H9 (cell line): Measurements from ENCODE around the gene LRSAM1. TPM values are rescaled to one million over a fixed set of nuclear protein-coding genes. Genes with fewer than 3 reads are reported as not detected.

Experiments used
- DNase-seq: peaks from one replicate; pipeline ENCODE4 v3.0.0-alpha.2; 2017
- H2AFZ ChIP-seq: one replicate; pipeline ENCODE4 v1.6.1; 2013; ENCODE audit warnings: mild to moderate bottlenecking, low read length, control low read depth, moderate library complexity
- H2AK5ac ChIP-seq: 2 replicates; pipeline ENCODE4 v1.6.1; 2013; ENCODE audit warnings: low read length, control low read depth, mixed read lengths; ENCODE audit not compliant: insufficient read length
- H2BK120ac ChIP-seq: one replicate; pipeline ENCODE4 v1.6.1; 2013; ENCODE audit warnings: low read depth, mild to moderate bottlenecking, low read length, control low read depth, inconsistent platforms; ENCODE audit not compliant: poor library complexity, severe bottlenecking
- H2BK12ac ChIP-seq: 2 replicates; pipeline ENCODE4 v1.6.1; 2013; ENCODE audit warnings: low read length, control low read depth, mixed read lengths, low read depth; ENCODE audit not compliant: insufficient read length
- H2BK15ac ChIP-seq: 2 replicates; pipeline ENCODE4 v1.6.1; 2013; ENCODE audit warnings: low read depth, low read length, control low read depth
- H2BK20ac ChIP-seq: one replicate; pipeline ENCODE4 v1.6.1; 2013; ENCODE audit warnings: low read depth, mild to moderate bottlenecking, low read length, control low read depth, inconsistent platforms; ENCODE audit not compliant: poor library complexity, severe bottlenecking
- H2BK5ac ChIP-seq: 2 replicates; pipeline ENCODE4 v1.6.1; 2013; ENCODE audit warnings: low read length, control low read depth, mixed read lengths; ENCODE audit not compliant: insufficient read length
- H3K14ac ChIP-seq: 2 replicates; pipeline ENCODE4 v1.6.1; 2013; ENCODE audit warnings: low read length, control low read depth; ENCODE audit not compliant: insufficient read depth
- H3K18ac ChIP-seq: 2 replicates; pipeline ENCODE4 v1.6.1; 2013; ENCODE audit warnings: low read depth, mild to moderate bottlenecking, mixed read lengths, low read length, control low read depth; ENCODE audit not compliant: insufficient read length
- H3K23ac ChIP-seq: 2 replicates; pipeline ENCODE4 v1.6.1; 2013; ENCODE audit warnings: low read length, control low read depth, mixed read lengths, low read depth; ENCODE audit not compliant: insufficient read length
- H3K23me2 ChIP-seq: 2 replicates; pipeline ENCODE4 v1.6.1; 2013; ENCODE audit warnings: low read depth, mild to moderate bottlenecking, mixed read lengths, low read length, control low read depth; ENCODE audit not compliant: insufficient read length, poor library complexity, severe bottlenecking
- H3K27ac ChIP-seq: 2 replicates; pipeline ENCODE4 v1.5.1; 2013; ENCODE audit warnings: low read length, control low read depth, mixed read lengths, low read depth; ENCODE audit not compliant: insufficient read length
- H3K27me3 ChIP-seq: 2 replicates; pipeline ENCODE4 v1.6.1; 2013; ENCODE audit warnings: low read length, control low read depth, inconsistent platforms; ENCODE audit not compliant: insufficient read depth
- H3K4ac ChIP-seq: 2 replicates; pipeline ENCODE4 v1.6.1; 2013; ENCODE audit warnings: low read depth, mild to moderate bottlenecking, control low read depth, inconsistent platforms, low read length, moderate library complexity
- H3K4me1 ChIP-seq: 2 replicates; pipeline ENCODE4 v1.6.1; 2013; ENCODE audit warnings: low read length, control low read depth, inconsistent platforms; ENCODE audit not compliant: insufficient read depth
- H3K4me2 ChIP-seq: 2 replicates; pipeline ENCODE4 v1.6.1; 2013; ENCODE audit warnings: low read length, control low read depth, mixed read lengths; ENCODE audit not compliant: insufficient read length, insufficient read depth
- H3K56ac ChIP-seq: 2 replicates; pipeline ENCODE4 v1.6.1; 2013; ENCODE audit warnings: low read depth, mild to moderate bottlenecking, mixed read lengths, low read length, control low read depth; ENCODE audit not compliant: insufficient read length
- H3K79me1 ChIP-seq: 2 replicates; pipeline ENCODE4 v1.6.1; 2013; ENCODE audit warnings: low read depth, mild to moderate bottlenecking, moderate library complexity, low read length, control low read depth, inconsistent platforms; ENCODE audit not compliant: insufficient read depth, poor library complexity, severe bottlenecking
- H3K79me2 ChIP-seq: 2 replicates; pipeline ENCODE4 v1.6.1; 2013; ENCODE audit warnings: low read length, control low read depth, inconsistent platforms; ENCODE audit not compliant: insufficient read depth
- H3K9ac ChIP-seq: 2 replicates; pipeline ENCODE4 v1.6.1; 2013; ENCODE audit warnings: low read length, control low read depth, mixed read lengths; ENCODE audit not compliant: insufficient read length; ENCODE audit errors: extremely low read depth
- H3K9me3 ChIP-seq: one replicate; pipeline ENCODE4 v1.6.1; 2013; ENCODE audit warnings: low read depth, low read length, inconsistent platforms; ENCODE audit not compliant: control insufficient read depth
- H3T11ph ChIP-seq: one replicate; pipeline ENCODE4 v1.6.1; 2013; ENCODE audit warnings: mild to moderate bottlenecking, low read length, control low read depth, inconsistent platforms
- H4K20me1 ChIP-seq: one replicate; pipeline ENCODE4 v1.6.1; 2013; ENCODE audit not compliant: control insufficient read depth, insufficient read length, insufficient read depth
- H4K5ac ChIP-seq: 2 replicates; pipeline ENCODE4 v1.6.1; 2013; ENCODE audit warnings: low read depth, mild to moderate bottlenecking, mixed read lengths, low read length, control low read depth; ENCODE audit not compliant: insufficient read length
- H4K8ac ChIP-seq: replicated peaks from 2 replicates; pipeline ENCODE4 v1.6.1; 2013; ENCODE audit warnings: low read length, control low read depth, mixed read lengths, low read depth; ENCODE audit not compliant: insufficient read length
- H4K91ac ChIP-seq: 2 replicates; pipeline ENCODE4 v1.6.1; 2013; ENCODE audit warnings: low read depth, mild to moderate bottlenecking, moderate library complexity, mixed read lengths, low read length, control low read depth; ENCODE audit not compliant: insufficient read length
- H3K27ac Mint-ChIP-seq, 3 experiments: 2 replicates in 2 of 3; 3 replicates in 1 of 3; pipeline ENCODE4 v1.8.0; 2020 to 2021; ENCODE audit warnings: mixed read lengths in 3 of 3, mild to moderate bottlenecking in 1 of 3, moderate library complexity in 1 of 3
- H3K27me3 Mint-ChIP-seq: 2 replicates; pipeline ENCODE4 v1.8.0; 2021; ENCODE audit warnings: low read depth, mild to moderate bottlenecking, moderate library complexity, mixed read lengths
- H3K36me3 Mint-ChIP-seq, 3 experiments: 2 replicates in 2 of 3; 3 replicates in 1 of 3; pipeline ENCODE4 v1.8.0; 2020 to 2021; ENCODE audit warnings: low read depth in 3 of 3, mixed read lengths in 3 of 3; ENCODE audit not compliant: insufficient read depth in 1 of 3
- H3K4me1 Mint-ChIP-seq, 2 experiments: 2 replicates each; pipeline ENCODE4 v1.8.0; 2020; ENCODE audit warnings: mixed read lengths in 2 of 2
- H3K4me3 Mint-ChIP-seq, 2 experiments: 2 replicates in 1 of 2; 3 replicates in 1 of 2; pipeline ENCODE4 v1.8.0; 2020 to 2021; ENCODE audit warnings: mild to moderate bottlenecking in 2 of 2, mixed read lengths in 2 of 2, moderate library complexity in 1 of 2
- H3K9me3 Mint-ChIP-seq, 2 experiments: 2 replicates in 1 of 2; 3 replicates in 1 of 2; pipeline ENCODE4 v1.8.0; 2020; ENCODE audit warnings: mild to moderate bottlenecking in 2 of 2, mixed read lengths in 2 of 2, moderate library complexity in 1 of 2
- CTCF ChIP-seq: fragments of 200-600 bp; sonication (generic); conservative IDR thresholded peaks from 3 replicates; pipeline ENCODE4 v1.8.0; 2021; ENCODE audit warnings: antibody characterized with exemption, mild to moderate bottlenecking
- WGBS: extraction: QIAGEN DNeasy Blood & Tissue Kit; methylation state at CpG from one replicate; pipeline ENCODE4 v1.1.7; 2013; ENCODE audit warnings: missing lambda C conversion rate, low lambda C conversion rate, mixed read lengths; ENCODE audit not compliant: insufficient read length; ENCODE audit errors: extremely low coverage; 5-methylcytosine and 5-hydroxymethylcytosine counted together
- total RNA-seq: library from RNA; stranded (reverse); gene quantifications from 2 replicates; pipeline ENCODE4 v1.2.1, GENCODE V29; 2021

Gene LRSAM1
- total RNA-seq, 1 experiment from 2014 or later = 16.2 TPM

- H3K4me1 ChIP-seq = no peaks in the 10 kb centered on the region; the same call in 1 of the 2 replicates
- no peak overlapping the region for H3K23ac ChIP-seq
- no peak overlapping the region for H4K5ac ChIP-seq
- Mint-ChIP-seq H3K4me3 (no peak overlapping the region), H3K27me3 (no peaks in the 10 kb centered on the region), H3K9me3 (no peaks in the 10 kb centered on the region), H3K27ac (peak overlapping the region in 2 of 3 experiments; percentile 46 to 90; a peak in 2 of 7 replicates), H3K4me1 (peaks cover 27 to 28% of the 10 kb centered on the region in 2 experiments), H3K36me3 (peaks cover 0 to 7% (median 0%) of the 10 kb centered on the region in 3 experiments; a peak in 2 of 7 replicates)
- no peak overlapping the region for H3K9ac ChIP-seq
- H2BK15ac ChIP-seq = no peak overlapping the region
- H3K79me1 ChIP-seq = peaks cover 2% of the 10 kb centered on the region
- no peak overlapping the region for H2AFZ ChIP-seq
- H3K9me3 ChIP-seq = no peaks in the 10 kb centered on the region
- no peak overlapping the region for H2BK20ac ChIP-seq
- H2AK5ac ChIP-seq = no peak overlapping the region
- H2BK12ac ChIP-seq = no peak overlapping the region
- H3K23me2 ChIP-seq = no peaks in the 10 kb centered on the region
- no peaks in the 10 kb centered on the region for H3K27me3 ChIP-seq
- H3K79me2 ChIP-seq = peaks cover 5% of the 10 kb centered on the region; the same call in 1 of the 2 replicates
- H4K20me1 ChIP-seq = no peaks in the 10 kb centered on the region
- H3K14ac ChIP-seq = no peak overlapping the region
- H3T11ph ChIP-seq = no peak overlapping the region
- H3K18ac ChIP-seq = no peak overlapping the region
- no peak for DNase-seq
- H3K4me2 ChIP-seq = no peak overlapping the region
- no peak overlapping the region for H3K27ac ChIP-seq
- H4K91ac ChIP-seq = no peak overlapping the region
- no peak overlapping the region for H3K56ac ChIP-seq
- no peak for TF ChIP-seq CTCF
- no peak overlapping the region for H2BK120ac ChIP-seq
- H2BK5ac ChIP-seq = no peak overlapping the region
- WGBS = no CpG with 5 or more reads among the region's 14 CpGs
- H3K4ac ChIP-seq = no peak overlapping the region
- no peak overlapping the region for H4K8ac ChIP-seq
Measured at GRCh38 chr9:127550751-127551150, 99.4 kb downstream of the LRSAM1 start.

Other genes with a start within 250 kb of the LRSAM1 start
- 8.7 and 8.8 TPM in 2 replicates for gene GARNL3, start 186.7 kb upstream of the LRSAM1 start, total RNA-seq
- 38.3 and 38.4 TPM in 2 replicates for gene SLC2A8, start 54.3 kb upstream of the LRSAM1 start, total RNA-seq
- 11.5 TPM in 2 replicates for gene ZNF79, start 27.1 kb upstream of the LRSAM1 start, total RNA-seq
- 1,710 and 1,711 TPM in 2 replicates for gene RPL12, start 104 bp upstream of the LRSAM1 start, total RNA-seq
- 22.1 and 22.3 TPM in 2 replicates for gene STXBP1, start 160.8 kb downstream of the LRSAM1 start, total RNA-seq